B cell (primary cell): ENCODE measurements around the gene SGCA. TPM values are rescaled to one million over a fixed set of nuclear protein-coding genes. Genes with fewer than 3 reads are reported as not detected.

Source experiments
- ATAC-seq: fragments of 200-7000 bp; cut with Tn5 transposase; one replicate; pipeline ENCODE4 v1.10.0; 2021; ENCODE audit warnings: low read depth, mild to moderate bottlenecking, moderate number of reproducible peaks, moderate library complexity
- CTCF ChIA-PET: fragments of 350-600 bp; sonication (Branson Sonifier 250); formaldehyde crosslinking; loops from one replicate; lab custom pipeline; 2021; ENCODE audit warnings: antibody characterized with exemption, inconsistent platforms; lab: Charles Lee
- POLR2A ChIA-PET: fragments of 350-600 bp; sonication (Branson Sonifier 250); formaldehyde crosslinking; loops from one replicate; lab custom pipeline; 2021; ENCODE audit warnings: antibody characterized with exemption; lab: Charles Lee
- DNase-seq: peaks from one replicate; pipeline ENCODE4 v3.0.0; 2013
- H2AFZ ChIP-seq: 2 replicates; pipeline ENCODE4 v1.6.1; 2012; ENCODE audit warnings: mild to moderate bottlenecking, low read depth, low read length; ENCODE audit not compliant: insufficient read depth, poor library complexity, severe bottlenecking
- H3K27ac ChIP-seq, 2 donors: 1 replicate in 1 of 2; 2 replicates in 1 of 2; pipeline ENCODE4 v1.5.1; 2012 to 2013; ENCODE audit warnings: low read length in 2 of 2, mild to moderate bottlenecking in 2 of 2, moderate library complexity in 1 of 2
- H3K27me3 ChIP-seq, 4 experiments: fragments of 200-600 bp in 1 of 4; sonication (generic) in 1 of 4; replicated peaks in 1 of 4; 1 replicate in 2 of 4; 2 replicates in 2 of 4; pipeline versions ENCODE4 v1.6.1 to v1.7.0; 2013 to 2016; ENCODE audit warnings: low read length in 3 of 4, mild to moderate bottlenecking in 2 of 4, mixed read lengths in 1 of 4, moderate library complexity in 1 of 4; ENCODE audit not compliant: insufficient read depth in 4 of 4, control insufficient read depth in 3 of 4; ENCODE audit errors: control extremely low read depth in 1 of 4
- H3K36me3 ChIP-seq, 2 experiments: replicated peaks in 1 of 2; 1 replicate in 1 of 2; 2 replicates in 1 of 2; pipeline versions ENCODE4 v1.6.1 to v1.7.1; 2013; ENCODE audit warnings: low read length in 1 of 2; ENCODE audit not compliant: insufficient read depth in 2 of 2, control insufficient read depth in 1 of 2; ENCODE audit errors: control extremely low read depth in 1 of 2, extremely low read depth in 1 of 2
- H3K4me1 ChIP-seq, 2 donors: fragments of 200-600 bp in 1 of 2; sonication (generic) in 1 of 2; 1 replicate in 1 of 2; 2 replicates in 1 of 2; pipeline versions ENCODE4 v1.5.1 to v1.6.1; 2013 to 2017; ENCODE audit warnings: low read length in 2 of 2; ENCODE audit not compliant: control insufficient read depth in 2 of 2, insufficient read depth in 2 of 2
- H3K4me2 ChIP-seq: replicated peaks from 2 replicates; pipeline ENCODE3; 2012; ENCODE audit warnings: mild to moderate bottlenecking, low read depth, low read length; ENCODE audit not compliant: poor library complexity, severe bottlenecking
- H3K4me3 ChIP-seq, 5 experiments: fragments of 200-600 bp in 1 of 5; sonication (generic) in 1 of 5; 1 replicate in 3 of 5; 2 replicates in 2 of 5; pipeline versions ENCODE4 v1.5.1 to v1.7.0; 2011 to 2016; ENCODE audit warnings: low read length in 4 of 5, mild to moderate bottlenecking in 4 of 5, low read depth in 2 of 5, control low read depth in 1 of 5, moderate library complexity in 1 of 5; ENCODE audit not compliant: insufficient read depth in 1 of 5; ENCODE audit errors: control extremely low read depth in 1 of 5, extremely low read depth in 1 of 5
- H3K79me2 ChIP-seq: fragments of 200-600 bp; sonication (generic); one replicate; pipeline ENCODE4 v1.6.0; 2016; ENCODE audit warnings: low read length; ENCODE audit not compliant: control insufficient read depth, insufficient read depth
- H3K9ac ChIP-seq: fragments of 200-600 bp; sonication (generic); 2 replicates; pipeline ENCODE4 v1.6.1; 2017; ENCODE audit warnings: mild to moderate bottlenecking, low read length, moderate library complexity
- H3K9me3 ChIP-seq, 3 donors: one replicate each; pipeline versions ENCODE4 v1.6.1 to v1.7.1; 2013; ENCODE audit warnings: low read length in 2 of 3; ENCODE audit not compliant: control insufficient read depth in 2 of 3, insufficient read depth in 1 of 3; ENCODE audit errors: control extremely low read depth in 1 of 3
- H4K20me1 ChIP-seq: 2 replicates; pipeline ENCODE4 v1.6.0; 2012; ENCODE audit warnings: mild to moderate bottlenecking, low read length; ENCODE audit not compliant: insufficient read depth, control insufficient read depth, poor library complexity, severe bottlenecking
- H3K27ac Mint-ChIP-seq: one replicate; pipeline ENCODE4 v1.8.0; 2021; ENCODE audit warnings: mixed read lengths
- H3K27me3 Mint-ChIP-seq: one replicate; pipeline ENCODE4 v1.8.0; 2021; ENCODE audit warnings: mixed read lengths
- H3K4me1 Mint-ChIP-seq: one replicate; pipeline ENCODE4 v1.8.0; 2021; ENCODE audit warnings: mixed read lengths
- H3K4me3 Mint-ChIP-seq: one replicate; pipeline ENCODE4 v1.8.0; 2021; ENCODE audit warnings: mixed read lengths
- H3K9me3 Mint-ChIP-seq: one replicate; pipeline ENCODE4 v1.8.0; 2022; ENCODE audit warnings: mixed read lengths; ENCODE audit not compliant: insufficient read depth
- CTCF ChIP-seq: fragments of 200-600 bp; IDR thresholded peaks from one replicate; pipeline ENCODE4 v1.8.0; 2022; ENCODE audit warnings: antibody characterized with exemption, mild to moderate bottlenecking
- EZH2 ChIP-seq: IDR thresholded peaks from 2 replicates; pipeline ENCODE4 v1.6.1; 2012; ENCODE audit warnings: borderline replicate concordance, low read depth, mild to moderate bottlenecking, moderate library complexity, low read length; ENCODE audit not compliant: insufficient read depth, poor library complexity, severe bottlenecking
- WGBS: methylation state at CpG from one replicate; pipeline ENCODE4 v1.1.5; 2013; ENCODE audit warnings: missing lambda C conversion rate; ENCODE audit not compliant: insufficient coverage; 5-methylcytosine and 5-hydroxymethylcytosine counted together
- intact Hi-C: fragments of 100-400 bp; cut with micrococcal nuclease; formaldehyde crosslinking; loops from one replicate; pipeline ENCODE4 v1.10.0; 2022
- polyA plus RNA-seq: library from polyadenylated mRNA; depleted of rRNA; stranded (reverse); fragments of >200 nt; gene quantifications from 2 replicates; pipeline ENCODE4 v1.2.3, GENCODE V29; 2012
- total RNA-seq, 2 donors: library from RNA; stranded (reverse); fragments of 120-200 nt in 1 of 2; gene quantifications; 1 replicate in 1 of 2; 2 replicates in 1 of 2; pipeline versions ENCODE4 v1.2.3 to v1.2.4, GENCODE V29; 2013 to 2022

Gene SGCA
- total and polyA plus RNA-seq, 2 donors (not counting 1 experiment from before 2014, with no cell fraction given), result 4.4 to 4.5 TPM

- intact Hi-C loops, result loop anchor here (1.0 to 2.0 kb wide), 5 partner anchors 22 to 339 kb away; no protein-coding TSS in a partner anchor
- Histone ChIP-seq H2AFZ (peak overlapping the region; percentile 56), H3K9me3 (peaks cover 0 to 9% (median 0%) of the 10 kb centered on the region in 3 donors), H3K4me1 (peaks cover 18 to 23% of the 10 kb centered on the region in 2 donors), H3K4me3 (peak overlapping the region; percentile 15 to 59 (median 48)), H3K36me3 (no peaks in the 10 kb centered on the region), H4K20me1 (no peaks in the 10 kb centered on the region), H3K79me2 (no peaks in the 10 kb centered on the region), H3K27me3 (peaks cover 0 to 49% (median 11%) of the 10 kb centered on the region in 4 experiments), H3K27ac (no peak overlapping the region), H3K9ac (peak overlapping the region; percentile 57), H3K4me2 (peak overlapping the region; percentile 94)
- peak; percentile 100 for TF ChIP-seq CTCF
- peak; percentile 97 for TF ChIP-seq EZH2
- H3K27ac Mint-ChIP-seq, result peak overlapping the region; percentile 21
- WGBS, result 2% methylated on average over 55 of the region's 55 CpGs
- peak overlapping the region; percentile 85 for H3K4me3 Mint-ChIP-seq
- H3K27me3 Mint-ChIP-seq, result peaks cover 50% of the 10 kb centered on the region
- DNase-seq (peak; percentile 90), ATAC-seq (peak; percentile 79)
- H3K4me1 Mint-ChIP-seq, result peaks cover 27% of the 10 kb centered on the region
- H3K9me3 Mint-ChIP-seq, result no peaks in the 10 kb centered on the region
- ChIA-PET POLR2A (interaction anchor here (0.6 to 1.2 kb wide), 4 partner anchors 12 to 196 kb away, joined by 3 to 10 read pairs (median 4); partner anchors contain the start of genes LRRC59 and TMEM92), CTCF (interaction anchor here (0.6 to 7.3 kb wide), 39 partner anchors 7 to 301 kb away, joined by 3 to 156 read pairs (median 4); partner anchors contain the start of genes ITGA3, PDK2, SGCA and TMEM92)
Observed at GRCh38 chr17:50200457-50201275, 34.9 kb downstream of the SGCA start.
